B cell (primary cell): ENCODE results near the gene LTBP3. TPM values are rescaled to one million over a fixed set of nuclear protein-coding genes. Genes with fewer than 3 reads are reported as not detected.

ENCODE experiments used
- ATAC-seq: fragments of 200-7000 bp; cut with Tn5 transposase; one replicate; pipeline ENCODE4 v1.10.0; 2021; ENCODE audit warnings: low read depth, mild to moderate bottlenecking, moderate number of reproducible peaks, moderate library complexity
- CTCF ChIA-PET: fragments of 350-600 bp; sonication (Branson Sonifier 250); formaldehyde crosslinking; loops from one replicate; lab custom pipeline; 2021; ENCODE audit warnings: antibody characterized with exemption, inconsistent platforms; lab: Charles Lee
- POLR2A ChIA-PET: fragments of 350-600 bp; sonication (Branson Sonifier 250); formaldehyde crosslinking; loops from one replicate; lab custom pipeline; 2021; ENCODE audit warnings: antibody characterized with exemption; lab: Charles Lee
- DNase-seq: peaks from one replicate; pipeline ENCODE4 v3.0.0; 2013
- H2AFZ ChIP-seq: 2 replicates; pipeline ENCODE4 v1.6.1; 2012; ENCODE audit warnings: mild to moderate bottlenecking, low read depth, low read length; ENCODE audit not compliant: insufficient read depth, poor library complexity, severe bottlenecking
- H3K27ac ChIP-seq, 2 donors: 1 replicate in 1 of 2; 2 replicates in 1 of 2; pipeline ENCODE4 v1.5.1; 2012 to 2013; ENCODE audit warnings: low read length in 2 of 2, mild to moderate bottlenecking in 2 of 2, moderate library complexity in 1 of 2
- H3K27me3 ChIP-seq, 4 experiments: fragments of 200-600 bp in 1 of 4; sonication (generic) in 1 of 4; replicated peaks in 1 of 4; 1 replicate in 2 of 4; 2 replicates in 2 of 4; pipeline versions ENCODE4 v1.6.1 to v1.7.0; 2013 to 2016; ENCODE audit warnings: low read length in 3 of 4, mild to moderate bottlenecking in 2 of 4, mixed read lengths in 1 of 4, moderate library complexity in 1 of 4; ENCODE audit not compliant: insufficient read depth in 4 of 4, control insufficient read depth in 3 of 4; ENCODE audit errors: control extremely low read depth in 1 of 4
- H3K36me3 ChIP-seq, 2 experiments: replicated peaks in 1 of 2; 1 replicate in 1 of 2; 2 replicates in 1 of 2; pipeline versions ENCODE4 v1.6.1 to v1.7.1; 2013; ENCODE audit warnings: low read length in 1 of 2; ENCODE audit not compliant: insufficient read depth in 2 of 2, control insufficient read depth in 1 of 2; ENCODE audit errors: control extremely low read depth in 1 of 2, extremely low read depth in 1 of 2
- H3K4me1 ChIP-seq, 2 donors: fragments of 200-600 bp in 1 of 2; sonication (generic) in 1 of 2; 1 replicate in 1 of 2; 2 replicates in 1 of 2; pipeline versions ENCODE4 v1.5.1 to v1.6.1; 2013 to 2017; ENCODE audit warnings: low read length in 2 of 2; ENCODE audit not compliant: control insufficient read depth in 2 of 2, insufficient read depth in 2 of 2
- H3K4me2 ChIP-seq: replicated peaks from 2 replicates; pipeline ENCODE3; 2012; ENCODE audit warnings: mild to moderate bottlenecking, low read depth, low read length; ENCODE audit not compliant: poor library complexity, severe bottlenecking
- H3K4me3 ChIP-seq, 5 experiments: fragments of 200-600 bp in 1 of 5; sonication (generic) in 1 of 5; 1 replicate in 3 of 5; 2 replicates in 2 of 5; pipeline versions ENCODE4 v1.5.1 to v1.7.0; 2011 to 2016; ENCODE audit warnings: low read length in 4 of 5, mild to moderate bottlenecking in 4 of 5, low read depth in 2 of 5, control low read depth in 1 of 5, moderate library complexity in 1 of 5; ENCODE audit not compliant: insufficient read depth in 1 of 5; ENCODE audit errors: control extremely low read depth in 1 of 5, extremely low read depth in 1 of 5
- H3K79me2 ChIP-seq: fragments of 200-600 bp; sonication (generic); one replicate; pipeline ENCODE4 v1.6.0; 2016; ENCODE audit warnings: low read length; ENCODE audit not compliant: control insufficient read depth, insufficient read depth
- H3K9ac ChIP-seq: fragments of 200-600 bp; sonication (generic); 2 replicates; pipeline ENCODE4 v1.6.1; 2017; ENCODE audit warnings: mild to moderate bottlenecking, low read length, moderate library complexity
- H3K9me3 ChIP-seq, 3 donors: one replicate each; pipeline versions ENCODE4 v1.6.1 to v1.7.1; 2013; ENCODE audit warnings: low read length in 2 of 3; ENCODE audit not compliant: control insufficient read depth in 2 of 3, insufficient read depth in 1 of 3; ENCODE audit errors: control extremely low read depth in 1 of 3
- H4K20me1 ChIP-seq: 2 replicates; pipeline ENCODE4 v1.6.0; 2012; ENCODE audit warnings: mild to moderate bottlenecking, low read length; ENCODE audit not compliant: insufficient read depth, control insufficient read depth, poor library complexity, severe bottlenecking
- H3K27ac Mint-ChIP-seq: one replicate; pipeline ENCODE4 v1.8.0; 2021; ENCODE audit warnings: mixed read lengths
- H3K27me3 Mint-ChIP-seq: one replicate; pipeline ENCODE4 v1.8.0; 2021; ENCODE audit warnings: mixed read lengths
- H3K4me1 Mint-ChIP-seq: one replicate; pipeline ENCODE4 v1.8.0; 2021; ENCODE audit warnings: mixed read lengths
- H3K4me3 Mint-ChIP-seq: one replicate; pipeline ENCODE4 v1.8.0; 2021; ENCODE audit warnings: mixed read lengths
- H3K9me3 Mint-ChIP-seq: one replicate; pipeline ENCODE4 v1.8.0; 2022; ENCODE audit warnings: mixed read lengths; ENCODE audit not compliant: insufficient read depth
- CTCF ChIP-seq: fragments of 200-600 bp; IDR thresholded peaks from one replicate; pipeline ENCODE4 v1.8.0; 2022; ENCODE audit warnings: antibody characterized with exemption, mild to moderate bottlenecking
- EZH2 ChIP-seq: IDR thresholded peaks from 2 replicates; pipeline ENCODE4 v1.6.1; 2012; ENCODE audit warnings: borderline replicate concordance, low read depth, mild to moderate bottlenecking, moderate library complexity, low read length; ENCODE audit not compliant: insufficient read depth, poor library complexity, severe bottlenecking
- WGBS: methylation state at CpG from one replicate; pipeline ENCODE4 v1.1.5; 2013; ENCODE audit warnings: missing lambda C conversion rate; ENCODE audit not compliant: insufficient coverage; 5-methylcytosine and 5-hydroxymethylcytosine counted together
- intact Hi-C: fragments of 100-400 bp; cut with micrococcal nuclease; formaldehyde crosslinking; loops from one replicate; pipeline ENCODE4 v1.10.0; 2022
- polyA plus RNA-seq: library from polyadenylated mRNA; depleted of rRNA; stranded (reverse); fragments of >200 nt; gene quantifications from 2 replicates; pipeline ENCODE4 v1.2.3, GENCODE V29; 2012
- total RNA-seq, 2 donors: library from RNA; stranded (reverse); fragments of 120-200 nt in 1 of 2; gene quantifications; 1 replicate in 1 of 2; 2 replicates in 1 of 2; pipeline versions ENCODE4 v1.2.3 to v1.2.4, GENCODE V29; 2013 to 2022

The LTBP3 gene
- total and polyA plus RNA-seq, 2 donors (not counting 1 experiment from before 2014, with no cell fraction given): 65.1 to 69.0 TPM

- Mint-ChIP-seq H3K4me1 (peaks cover 71% of the 10 kb centered on the region), H3K4me3 (peak overlapping the region; percentile 73), H3K9me3 (no peaks in the 10 kb centered on the region), H3K27ac (peak overlapping the region; percentile 94), H3K27me3 (no peaks in the 10 kb centered on the region)
- Histone ChIP-seq H3K4me2 (peak overlapping the region; percentile 57), H3K4me3 (no peak overlapping the region), H3K9me3 (no peaks in the 10 kb centered on the region), H3K9ac (no peak overlapping the region), H2AFZ (peak overlapping the region; percentile 22), H4K20me1 (no peaks in the 10 kb centered on the region), H3K27ac (peak overlapping the region; percentile 5 to 52), H3K79me2 (peaks cover 68% of the 10 kb centered on the region), H3K27me3 (no peaks in the 10 kb centered on the region), H3K4me1 (peaks cover 59 to 78% of the 10 kb centered on the region in 2 donors), H3K36me3 (no peaks in the 10 kb centered on the region)
- DNase-seq (peak; percentile 49), ATAC-seq (no peak)
- no peak for TF ChIP-seq CTCF
- CTCF ChIA-PET: interaction anchor here (0.6 to 3.2 kb wide), 12 partner anchors 9 to 133 kb away, joined by 3 to 25 read pairs (median 4); partner anchors contain the start of gene SLC25A45
- POLR2A ChIA-PET: interaction anchor here (0.6 to 20.7 kb wide), 10 partner anchors 9 to 102 kb away, joined by 3 to 1159 read pairs (median 5); partner anchors contain the start of gene NEAT1
- 36% methylated on average over 3 of the region's 6 CpGs for WGBS
- intact Hi-C loops: no loop called here
Observed at GRCh38 chr11:65492637-65493366, 65.4 kb downstream of the LTBP3 start.

GRCh38 chr11:65492387-65492636, 65.8 kb downstream of the LTBP3 start:
- WGBS: 50% methylated on average over 2 of the region's 4 CpGs
- Histone ChIP-seq H3K27ac (no peak overlapping the region), H3K4me1 (peaks cover 62 to 83% of the 10 kb centered on the region in 2 donors), H3K79me2 (peaks cover 66% of the 10 kb centered on the region), H3K4me2 (peak overlapping the region; percentile 57), H2AFZ (peak overlapping the region; percentile 22), H3K4me3 (no peak overlapping the region), H3K9me3 (no peaks in the 10 kb centered on the region), H3K27me3 (no peaks in the 10 kb centered on the region), H3K36me3 (no peaks in the 10 kb centered on the region), H4K20me1 (no peaks in the 10 kb centered on the region), H3K9ac (no peak overlapping the region)
- H3K27ac Mint-ChIP-seq: peak overlapping the region; percentile 94
- DNase-seq (peak; percentile 19), ATAC-seq (no peak)
- peaks cover 76% of the 10 kb centered on the region for H3K4me1 Mint-ChIP-seq
- TF ChIP-seq EZH2 (no peak), CTCF (no peak)
- H3K27me3 Mint-ChIP-seq: no peaks in the 10 kb centered on the region
- ChIA-PET CTCF (interaction anchor here (0.8 to 3.2 kb wide), 6 partner anchors 10 to 110 kb away, joined by 3 to 25 read pairs (median 4); partner anchors contain the start of gene SLC25A45), POLR2A (interaction anchor here (0.9 to 20.7 kb wide), 9 partner anchors 10 to 101 kb away, joined by 3 to 1159 read pairs (median 4); partner anchors contain the start of gene NEAT1)
- H3K9me3 Mint-ChIP-seq: no peaks in the 10 kb centered on the region
- intact Hi-C loops: no loop called here
- H3K4me3 Mint-ChIP-seq: peak overlapping the region; percentile 73
